Mesangial cell (primary cell): Measurements from ENCODE around the gene SP6. TPM values are rescaled to one million over a fixed set of nuclear protein-coding genes. Genes with fewer than 3 reads are reported as not detected.

Experiments used
- total RNA-seq: library from RNA; depleted of rRNA; stranded (reverse); fragments of >200 nt; gene quantifications from 2 replicates; pipeline ENCODE4 v1.2.3, GENCODE V29; 2015

The SP6 gene
- total RNA-seq: 0.38 and 0.65 TPM in 2 replicates

DNA sequence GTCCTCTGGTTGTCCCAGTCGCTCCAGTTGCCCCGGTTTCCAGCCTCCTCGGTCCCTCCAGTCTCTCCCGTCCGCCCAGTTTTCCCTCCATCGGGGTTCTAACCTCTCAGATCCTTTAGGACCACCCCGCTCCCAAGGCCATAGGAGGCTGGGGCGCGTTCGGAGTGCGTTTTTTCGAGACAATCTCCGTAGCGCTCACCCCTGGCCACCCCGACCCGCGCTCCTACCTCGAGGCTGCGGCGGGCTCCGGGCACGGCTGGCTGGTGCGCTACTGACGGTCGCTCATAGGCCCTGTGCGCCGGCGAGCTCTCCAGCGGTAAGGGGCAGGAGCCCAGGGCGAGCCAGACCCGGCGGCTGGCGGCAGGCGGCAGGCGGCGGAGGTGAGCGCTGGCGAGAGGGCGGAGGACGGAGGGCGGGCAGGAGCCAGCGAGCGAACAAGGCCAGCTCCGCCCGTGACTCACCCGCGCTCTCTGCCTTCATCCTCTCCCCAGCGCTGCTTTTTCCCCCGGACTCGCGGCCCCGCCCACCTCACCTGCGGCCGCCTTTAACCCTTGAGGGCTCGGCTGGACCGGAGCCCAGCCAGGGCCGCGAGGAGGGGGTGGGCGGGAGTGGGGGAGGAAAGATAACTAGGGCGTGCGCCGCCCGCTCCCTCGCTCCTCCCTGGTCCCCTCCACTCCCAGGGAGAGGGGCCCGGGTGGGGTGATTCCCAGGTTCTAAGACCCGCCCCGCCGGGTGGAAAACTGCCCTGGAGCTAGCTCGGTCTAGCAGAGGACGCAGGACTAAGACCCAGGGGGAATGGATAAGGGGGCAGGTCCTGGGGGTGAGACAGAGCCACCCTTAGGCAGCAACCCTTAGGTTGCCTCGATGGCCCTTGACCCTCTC lies at the start of gene SP6:
Gene SP6 (minus strand): TSS at position 472 of the 882 bp plus-strand sequence. CDS start 2,734 bp downstream, outside the sequence.

DNA sequence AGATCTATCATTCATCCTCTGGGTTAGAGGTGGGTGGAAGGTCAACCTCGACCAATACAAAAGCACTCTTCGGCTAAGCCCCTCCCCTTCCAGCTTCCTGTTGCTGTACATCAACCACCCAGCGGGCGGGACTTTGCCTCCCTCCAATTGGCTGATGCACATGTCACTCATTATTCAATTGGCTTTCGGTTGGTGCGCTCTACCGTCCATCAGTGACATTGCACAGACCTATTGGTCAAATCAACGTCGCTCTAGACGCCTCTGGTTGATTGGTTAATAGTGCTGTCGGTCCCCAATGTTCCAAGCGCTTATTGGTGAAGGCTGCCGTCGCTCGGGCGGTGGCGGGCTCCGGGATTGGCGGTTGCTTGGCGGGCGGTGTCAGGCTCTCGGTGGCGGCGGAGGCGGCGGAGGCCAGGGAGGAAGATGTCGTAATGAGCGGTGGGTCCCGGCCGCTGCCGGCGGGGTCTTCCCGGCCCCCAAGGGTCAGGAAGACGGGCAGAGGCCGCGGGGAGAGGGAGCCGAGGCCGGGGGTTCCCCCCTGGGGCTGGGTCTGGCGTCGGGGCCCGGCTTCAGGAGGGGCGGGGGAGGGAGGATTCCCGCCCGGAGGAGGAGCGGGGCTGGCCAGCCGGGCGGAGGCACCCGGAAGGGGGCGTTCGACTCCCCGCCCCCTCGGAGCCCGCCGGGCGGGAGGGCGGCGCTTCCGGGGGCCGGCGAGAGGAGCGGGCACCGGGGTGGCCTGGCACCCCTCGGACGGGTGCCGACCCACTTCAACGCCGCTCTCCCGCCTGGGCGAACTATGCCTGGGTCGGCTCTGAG lies 45.1 kb upstream of the SP6 start, which contains the start of gene SP2:
Gene SP2 (plus strand): TSS at position 381 of the 816 bp plus-strand sequence. CDS start 51 bp downstream, at position 432.

DNA sequence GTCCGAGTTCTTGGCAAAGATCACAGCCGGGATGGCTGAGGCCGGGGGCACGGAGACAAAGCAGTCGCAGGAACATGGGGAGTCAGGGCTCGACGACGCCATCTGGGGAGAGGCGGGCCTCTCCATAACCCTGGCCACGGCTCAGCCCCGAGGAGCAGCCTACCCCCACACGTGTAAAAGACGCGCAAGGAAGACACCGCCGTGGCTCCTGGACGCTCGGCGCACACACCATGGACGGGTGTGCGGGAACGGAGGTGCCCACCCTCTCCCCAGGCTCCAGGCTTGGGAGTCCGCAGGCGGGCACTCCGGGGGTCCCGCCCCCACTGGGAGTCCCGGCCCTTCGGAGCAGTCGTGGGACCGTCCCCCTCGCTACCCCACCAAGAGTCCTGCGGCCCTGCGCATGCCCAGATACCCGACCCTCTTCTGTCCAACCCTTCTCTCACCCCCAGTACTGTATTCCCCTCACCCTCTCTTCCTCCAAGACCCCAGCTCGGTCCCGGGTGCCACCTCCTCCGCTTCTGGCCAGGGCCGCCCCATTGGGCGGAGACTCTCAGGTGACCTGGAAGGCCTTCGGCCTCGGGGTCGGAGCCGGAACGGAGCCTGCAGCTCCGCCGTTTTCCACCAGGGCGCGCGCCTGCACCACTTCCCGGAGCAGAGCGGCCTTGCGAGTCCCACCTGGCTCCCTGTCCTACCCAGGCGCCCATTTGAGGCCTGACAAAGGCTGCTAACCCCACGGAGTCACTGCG lies 10.0 kb downstream of the SP6 start, which contains the start of gene SCRN2:
Gene SCRN2 (minus strand): TSS at position 532 of the 746 bp plus-strand sequence. CDS start 430 bp downstream, at position 102.

GRCh38 chr17:47831003-47831933 lies 19.7 kb downstream of the SP6 start, which contains the start of the genes LRRC46 and MRPL10:
LRRC46 (plus strand) TSS chr17:47831670; CDS start chr17:47831990, 320 bp downstream.
MRPL10 (minus strand) TSS chr17:47831541; CDS start chr17:47831511, 30 bp downstream.

GRCh38 chr17:47821424-47822391 lies 29.3 kb downstream of the SP6 start, which contains the start of gene OSBPL7:
OSBPL7 (minus strand) TSS chr17:47821794; CDS start chr17:47820278, 1,516 bp downstream.

Other genes with a start within 250 kb of the SP6 start
- gene KPNB1, start 201.2 kb downstream of the SP6 start, total RNA-seq: 157 and 362 TPM in 2 replicates
- gene TBKBP1, start 157.0 kb downstream of the SP6 start, total RNA-seq: 1.8 and 8.9 TPM in 2 replicates
- not detected in 2 replicates for gene TBX21, start 117.9 kb downstream of the SP6 start, total RNA-seq
- gene OSBPL7, start 29.4 kb downstream of the SP6 start, total RNA-seq: 5.2 and 18.1 TPM in 2 replicates
- 51.2 and 95.3 TPM in 2 replicates for gene MRPL10, start 19.6 kb downstream of the SP6 start, total RNA-seq
- 0.16 TPM in 1 of 2 replicates, not detected in the other for gene LRRC46, start 19.5 kb downstream of the SP6 start, total RNA-seq
- gene SCRN2, start 9.9 kb downstream of the SP6 start, total RNA-seq: 23.6 and 46.4 TPM in 2 replicates
- 4.9 and 6.0 TPM in 2 replicates for gene SP2, start 45.1 kb upstream of the SP6 start, total RNA-seq
- gene PNPO, start 90.4 kb upstream of the SP6 start, total RNA-seq: 23.1 and 33.1 TPM in 2 replicates
- 1.3 TPM in 1 of 2 replicates, not detected in the other for gene PRR15L, start 106.7 kb upstream of the SP6 start, total RNA-seq
- 63.2 and 66.2 TPM in 2 replicates for gene CDK5RAP3, start 120.0 kb upstream of the SP6 start, total RNA-seq
- 10.6 and 23.1 TPM in 2 replicates for gene COPZ2, start 186.6 kb upstream of the SP6 start, total RNA-seq
- gene NFE2L1, start 197.2 kb upstream of the SP6 start, total RNA-seq: 129 and 133 TPM in 2 replicates